ENCODE results near the gene RHEBL1.

RHEBL1 gene

DNA sequence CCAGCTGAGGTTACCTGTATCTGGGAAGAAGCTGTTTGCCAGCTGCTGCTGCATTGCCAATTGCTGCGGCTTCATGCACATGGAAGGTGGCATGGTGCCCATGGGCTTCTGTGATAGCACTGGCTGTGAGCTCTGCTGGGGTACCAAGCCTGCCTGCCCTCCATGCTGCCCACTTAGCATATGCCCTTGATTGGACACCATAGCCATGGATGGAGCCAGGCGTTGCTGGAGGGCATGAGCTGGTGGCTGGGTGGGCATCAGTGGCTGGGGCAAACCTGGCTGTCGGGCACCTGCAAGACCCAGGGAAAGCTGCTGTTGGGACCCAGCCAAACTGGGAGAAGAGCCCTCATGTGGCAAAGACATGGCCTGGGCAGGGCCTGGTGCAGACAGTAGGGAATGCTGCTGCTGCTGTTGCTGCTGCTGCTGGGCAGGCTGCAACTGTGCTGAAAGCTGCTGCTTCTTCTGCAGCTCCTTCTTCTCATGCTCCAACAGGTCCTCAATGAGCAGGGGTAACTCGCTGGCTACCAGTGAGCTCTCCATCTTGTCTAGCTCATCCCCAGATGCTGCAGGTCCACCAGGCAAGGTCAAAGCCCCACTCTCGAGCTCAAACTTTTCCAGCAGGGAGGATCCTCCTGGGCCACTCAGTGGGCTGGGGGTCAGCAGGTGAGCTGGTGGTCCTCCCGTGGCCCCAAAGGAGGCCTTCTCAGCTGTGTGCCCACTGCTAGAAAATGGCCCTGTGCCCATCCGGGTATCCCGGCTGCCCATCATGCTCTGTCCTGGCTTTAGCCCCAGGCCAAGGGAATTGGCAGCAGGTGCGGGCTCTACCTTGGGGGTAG is 32.5 kb downstream of the RHEBL1 start:
- no peak for DNase-seq (ENCODE audit: low spot score)

DNA sequence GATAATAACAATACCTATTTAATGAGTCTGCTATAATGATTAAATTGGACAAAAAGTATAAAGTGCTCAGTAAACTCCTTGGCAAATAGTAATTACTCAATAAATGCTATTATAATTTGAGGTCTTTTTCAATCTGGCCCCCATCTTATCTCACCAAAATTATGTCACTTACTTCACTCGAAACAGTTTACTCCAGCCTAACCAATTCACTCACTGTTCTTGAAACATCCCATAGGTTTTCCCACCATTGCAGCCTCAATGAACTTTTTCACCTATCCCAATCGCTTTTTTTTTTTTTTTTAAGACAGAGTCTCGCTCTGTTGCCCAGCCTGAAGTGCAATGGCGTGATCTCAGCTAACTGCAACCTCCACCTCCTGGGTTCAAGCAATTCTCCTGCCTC is 33.8 kb downstream of the RHEBL1 start:
- DNase-seq (ENCODE audit: low spot score): no peak

DNA sequence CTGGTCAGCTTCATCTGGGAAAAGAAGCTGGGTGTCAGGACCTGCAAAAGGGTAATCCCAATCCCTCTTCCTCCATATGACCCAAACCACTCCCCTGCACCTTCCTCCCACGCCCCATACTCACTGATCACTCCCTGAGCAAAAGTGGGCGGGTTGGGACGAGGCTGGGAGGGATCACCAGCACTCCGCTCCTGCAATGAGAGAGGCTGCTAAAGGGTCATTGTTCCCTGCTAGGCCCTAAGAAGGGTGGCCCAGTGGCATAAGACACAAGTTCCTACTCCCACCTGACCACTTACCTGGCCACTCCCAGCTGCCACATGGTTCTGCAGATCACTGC is 35.5 kb downstream of the RHEBL1 start:
- no peak for DNase-seq (ENCODE audit: low spot score)

DNA sequence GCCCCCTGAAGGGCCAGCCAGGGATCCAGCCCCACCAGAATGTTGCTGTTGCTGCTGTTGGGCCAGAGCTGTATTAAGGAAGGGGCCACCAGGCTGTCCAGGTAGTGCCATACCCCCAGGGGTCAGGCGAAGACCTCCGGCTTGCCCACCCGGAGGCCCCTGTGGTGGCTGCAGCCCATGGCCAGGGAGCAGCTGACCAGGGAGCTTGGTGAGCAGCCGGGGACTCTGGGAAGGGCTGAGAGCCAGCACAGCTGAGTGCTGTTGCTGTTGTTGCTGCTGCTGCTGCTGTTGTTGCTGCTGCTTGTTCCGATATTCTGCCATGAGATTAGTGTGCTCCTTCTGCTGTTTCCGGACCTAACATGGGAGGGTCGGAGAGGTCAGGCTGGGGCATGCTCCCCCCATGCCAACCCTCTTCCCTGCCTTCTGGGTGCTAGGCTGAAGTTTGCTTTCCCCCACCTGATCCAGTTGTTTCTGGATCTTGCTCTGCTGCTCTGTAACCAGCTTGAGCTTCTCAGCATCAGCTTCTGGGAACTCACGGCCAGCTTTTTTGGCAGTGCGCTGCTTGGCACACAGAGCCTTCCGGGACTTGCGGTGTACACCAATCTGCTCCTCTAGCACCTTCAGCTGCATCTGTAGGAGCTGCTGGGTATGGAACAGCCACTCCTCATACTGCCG is 36.0 kb downstream of the RHEBL1 start:
- peak; percentile 22 for DNase-seq (ENCODE audit: low spot score)

DNA sequence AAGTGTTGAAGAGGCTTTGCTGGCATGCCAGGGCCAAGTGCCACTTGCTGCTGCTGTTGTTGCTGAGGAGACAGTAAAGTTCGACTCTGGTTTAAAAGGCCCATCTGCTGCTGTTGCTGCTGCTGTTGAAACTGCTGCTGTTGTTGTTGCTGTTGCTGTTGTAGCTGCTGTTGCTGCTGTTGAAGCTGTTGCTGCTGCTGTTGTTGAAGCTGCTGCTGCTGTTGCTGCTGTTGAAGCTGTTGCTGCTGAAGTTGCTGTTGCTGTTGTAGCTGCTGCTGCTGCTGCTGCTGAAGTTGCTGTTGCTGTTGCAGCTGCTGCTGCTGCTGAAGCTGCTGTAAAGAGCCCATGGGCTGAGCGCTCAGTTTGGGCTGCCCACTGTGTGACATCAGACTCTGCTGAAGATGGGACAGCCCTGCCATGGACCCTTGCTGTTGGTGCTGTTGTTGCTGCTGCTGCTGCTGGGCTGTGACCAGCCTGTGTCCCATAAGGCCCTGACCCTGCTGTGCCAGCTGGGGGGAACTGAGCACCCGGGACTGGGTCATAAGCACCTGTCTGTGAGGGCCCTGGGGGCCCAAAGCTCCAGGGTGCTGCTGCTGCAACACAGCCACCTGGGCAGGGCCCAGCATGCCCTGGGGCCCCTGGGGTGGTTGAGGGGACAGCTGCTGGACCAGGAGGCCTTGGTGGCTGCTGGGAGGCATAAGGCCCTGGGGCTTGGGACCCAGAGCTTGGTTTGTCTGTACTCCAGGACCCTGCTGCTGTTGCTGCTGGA is 36.9 kb downstream of the RHEBL1 start:
- DNase-seq (ENCODE audit: low spot score): no peak

DNA sequence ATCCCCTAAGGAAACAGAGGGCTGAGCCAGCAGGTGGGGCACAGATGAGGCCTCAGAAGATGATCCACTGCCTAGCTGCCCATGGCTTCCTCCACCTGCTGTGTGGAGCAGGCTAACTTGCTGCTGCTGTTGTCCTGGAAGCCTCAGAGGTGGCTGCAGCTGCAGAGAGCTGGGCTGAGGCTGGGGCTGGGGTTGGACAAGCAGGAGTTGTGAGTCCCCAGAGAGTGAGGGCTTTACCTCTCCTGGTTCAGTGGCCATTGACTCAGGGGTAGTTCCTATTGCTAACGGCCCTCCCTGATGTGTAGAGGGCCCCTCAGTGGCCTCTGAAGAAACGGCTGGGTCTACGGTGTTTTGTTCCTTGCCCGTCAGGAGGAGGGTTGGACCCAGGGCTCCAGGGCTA is 37.5 kb downstream of the RHEBL1 start:
- no peak for DNase-seq (ENCODE audit: low spot score)

DNA sequence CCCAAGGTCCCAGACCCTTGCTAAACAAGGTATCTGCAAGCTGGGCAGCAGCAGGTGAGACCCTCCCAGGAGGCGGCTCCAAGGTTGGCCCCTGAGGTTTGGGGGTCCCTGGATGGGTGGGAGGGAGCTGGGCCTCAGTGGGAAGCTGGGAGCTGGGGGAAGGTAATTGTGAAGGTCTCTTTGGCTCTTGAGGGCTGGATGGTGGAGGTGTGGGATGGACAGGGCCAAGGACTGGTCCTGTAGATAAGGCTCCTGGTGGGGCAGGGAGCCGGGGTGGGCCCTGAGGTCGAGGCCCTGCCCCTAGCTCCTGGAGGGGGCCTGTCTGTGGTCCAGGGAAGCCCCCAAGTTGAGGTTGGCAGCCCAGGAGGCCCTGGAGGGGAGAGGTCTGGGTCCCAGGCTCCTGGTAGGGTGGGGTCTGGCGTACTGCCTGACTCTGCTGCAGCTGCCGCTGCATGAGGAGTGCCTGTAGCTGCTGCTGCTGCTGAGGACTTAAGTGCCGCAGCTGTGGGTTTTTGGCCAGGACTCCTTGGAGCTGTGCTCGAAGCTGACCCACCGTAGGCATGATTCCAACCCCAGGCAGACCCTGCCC is 38.1 kb downstream of the RHEBL1 start:
- DNase-seq (ENCODE audit: low spot score): no peak

DNA sequence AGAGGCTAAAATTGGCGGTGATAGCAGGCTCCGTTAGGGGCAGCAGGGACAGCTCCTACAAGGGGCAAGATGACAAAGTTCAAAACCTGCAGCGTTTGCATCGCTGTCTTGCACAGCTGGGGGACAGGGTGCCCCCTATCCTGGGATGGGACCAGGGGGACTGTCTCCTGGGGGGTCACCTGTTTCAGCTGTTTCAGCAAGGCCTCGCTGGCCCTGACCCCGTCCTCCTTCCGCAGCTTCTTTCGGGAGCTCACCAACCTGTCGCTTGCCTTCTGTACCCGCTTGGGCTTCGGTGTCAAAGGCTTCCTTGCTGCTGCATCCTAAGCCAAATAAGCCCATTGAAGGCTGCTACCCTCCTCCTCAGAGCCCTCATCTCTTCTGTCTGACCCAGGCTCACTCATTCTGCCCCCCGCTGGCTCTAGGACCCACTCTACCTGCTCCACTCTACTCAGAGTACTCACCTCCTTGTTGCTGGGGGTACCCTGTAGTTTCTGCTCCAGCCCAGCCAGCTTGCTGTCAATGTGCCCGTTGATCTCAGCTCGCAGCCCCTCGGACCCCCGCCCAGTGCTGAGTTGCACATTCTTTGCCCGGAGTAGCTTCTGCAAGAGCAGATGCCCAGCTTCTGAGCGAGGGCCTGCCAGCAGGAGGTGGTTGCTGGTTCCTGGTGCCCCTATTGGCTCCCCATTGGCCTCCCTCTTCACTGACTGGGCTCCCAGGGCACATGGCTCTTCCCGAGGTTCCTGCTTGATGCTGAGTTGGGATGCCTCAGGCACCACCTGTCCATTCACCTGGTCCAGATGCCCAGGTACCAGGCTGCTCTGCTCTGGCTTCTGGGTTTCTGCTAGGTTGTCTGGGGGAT is 38.8 kb downstream of the RHEBL1 start:
- DNase-seq (ENCODE audit: low spot score): no peak

DNA sequence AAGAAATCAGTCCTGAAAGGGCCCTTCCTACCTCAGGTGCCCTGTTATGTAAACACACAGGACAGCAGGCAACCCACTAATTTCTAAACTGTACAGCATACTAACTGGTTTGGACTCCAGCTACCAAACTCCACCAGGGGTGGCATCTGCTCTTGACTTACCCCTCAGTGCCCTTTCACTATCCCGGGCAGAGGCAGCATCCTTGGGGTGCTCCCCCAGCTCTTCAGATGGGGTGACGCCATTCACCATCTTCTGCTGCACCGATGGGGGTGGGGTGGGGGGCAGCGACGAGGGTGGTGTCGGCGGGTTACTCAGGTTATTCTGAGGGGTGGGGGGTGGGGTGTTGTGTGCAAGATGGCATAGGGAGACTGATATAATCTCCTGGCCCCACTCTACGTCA is 39.7 kb downstream of the RHEBL1 start:
- DNase-seq (ENCODE audit: low spot score): no peak

DNA sequence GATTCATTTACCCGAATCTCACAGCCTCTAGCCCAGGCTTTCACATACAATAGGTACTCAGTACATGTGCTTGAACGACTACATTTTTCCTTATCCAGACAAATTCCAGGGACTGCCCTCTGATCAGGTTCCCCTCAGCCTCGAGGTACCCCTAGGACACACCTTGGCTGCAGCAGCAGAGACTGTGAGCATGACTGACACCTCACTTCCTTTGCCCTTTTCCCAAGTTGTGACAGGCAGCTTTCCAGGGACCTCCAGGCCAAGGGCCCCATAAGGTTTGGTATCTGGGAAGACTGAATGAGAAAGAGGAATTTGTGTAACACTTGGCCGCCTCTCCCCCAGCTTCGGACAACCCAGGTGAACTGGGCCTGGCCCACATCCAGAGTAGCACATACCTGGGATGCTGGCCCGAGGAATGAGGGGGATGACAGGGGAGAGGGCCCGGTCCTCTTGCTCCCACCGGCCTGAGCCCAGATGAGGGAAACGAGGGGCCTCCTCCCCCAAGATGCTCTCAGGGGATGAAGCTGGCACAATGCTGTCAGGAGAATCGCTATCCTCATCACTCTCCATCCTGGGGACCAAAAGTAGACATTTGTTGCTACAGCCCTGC is 41.0 kb downstream of the RHEBL1 start:
- no peak for DNase-seq (ENCODE audit: low spot score)

DNA sequence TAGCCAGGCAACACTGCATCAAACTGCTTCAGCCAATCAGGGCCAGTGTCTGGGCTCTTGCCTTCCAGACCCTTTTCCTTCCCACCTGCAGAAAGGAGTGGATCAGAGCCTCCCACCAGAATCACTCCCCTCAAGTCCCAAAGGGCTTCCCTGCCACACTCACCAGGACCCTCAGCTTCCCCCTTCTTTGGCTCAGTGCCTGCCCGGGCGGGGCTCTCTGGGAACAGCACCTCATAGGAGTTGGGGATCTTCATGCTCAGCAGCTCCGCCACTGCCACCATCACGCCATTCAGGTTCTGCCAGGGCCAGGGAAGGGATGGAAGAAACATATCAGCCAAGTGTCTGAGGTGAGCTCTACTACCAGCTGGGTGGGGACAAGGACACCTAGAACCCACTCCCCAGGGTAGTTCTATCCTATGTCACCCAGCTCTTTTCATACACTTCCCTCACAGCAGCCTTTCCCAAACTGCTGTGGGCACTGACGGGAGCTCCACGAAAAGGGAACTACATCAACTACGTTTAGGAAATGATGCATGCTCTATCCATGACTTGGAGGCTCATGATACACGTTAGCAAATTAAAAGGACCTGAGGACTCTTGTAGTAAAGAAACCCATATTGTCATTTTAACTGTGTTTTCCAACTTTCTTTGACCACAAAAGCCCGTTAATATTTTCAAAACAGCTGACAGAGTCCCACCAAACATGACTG is 41.8 kb downstream of the RHEBL1 start:
- no peak for DNase-seq (ENCODE audit: low spot score)

DNA sequence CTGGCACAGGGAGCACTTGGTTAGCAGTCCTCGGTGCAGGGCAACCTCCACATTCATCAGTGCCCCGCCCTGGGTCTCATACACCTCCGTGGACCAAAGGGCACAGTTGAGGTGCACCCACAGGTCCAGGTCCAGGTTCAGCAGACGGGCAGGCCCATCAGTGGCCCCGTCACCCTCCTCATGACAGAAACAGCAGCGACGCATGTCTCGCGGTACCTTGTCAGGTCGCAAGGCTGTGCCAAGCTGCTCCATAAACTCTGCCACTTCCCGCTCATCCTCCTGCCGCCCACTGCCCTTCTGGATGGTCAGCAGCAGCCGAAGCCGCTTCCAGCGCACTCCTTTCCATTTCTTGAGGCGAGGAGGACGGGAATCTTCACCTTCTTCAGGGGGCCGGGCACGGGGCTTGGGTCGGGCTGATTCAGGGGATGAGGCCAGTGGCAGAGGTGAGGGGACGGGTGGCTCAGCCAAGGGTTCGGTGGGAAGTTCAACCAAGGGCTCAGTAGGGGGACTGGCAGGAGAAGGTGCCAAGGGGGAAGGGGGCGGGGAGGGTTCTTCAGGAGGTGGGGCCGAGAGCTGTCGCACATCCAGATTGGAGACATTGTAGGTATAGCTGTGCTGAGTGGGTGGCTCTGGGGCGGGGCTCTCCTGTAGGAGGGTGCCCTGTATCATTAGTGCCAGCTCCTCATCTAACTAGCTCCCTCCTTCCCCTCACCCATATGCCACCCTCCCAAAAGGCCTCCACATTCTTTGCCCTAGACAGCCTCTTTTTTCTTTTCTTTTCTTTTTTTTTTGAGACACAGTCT is 42.9 kb downstream of the RHEBL1 start:
- DNase-seq (ENCODE audit: low spot score): no peak

DNA sequence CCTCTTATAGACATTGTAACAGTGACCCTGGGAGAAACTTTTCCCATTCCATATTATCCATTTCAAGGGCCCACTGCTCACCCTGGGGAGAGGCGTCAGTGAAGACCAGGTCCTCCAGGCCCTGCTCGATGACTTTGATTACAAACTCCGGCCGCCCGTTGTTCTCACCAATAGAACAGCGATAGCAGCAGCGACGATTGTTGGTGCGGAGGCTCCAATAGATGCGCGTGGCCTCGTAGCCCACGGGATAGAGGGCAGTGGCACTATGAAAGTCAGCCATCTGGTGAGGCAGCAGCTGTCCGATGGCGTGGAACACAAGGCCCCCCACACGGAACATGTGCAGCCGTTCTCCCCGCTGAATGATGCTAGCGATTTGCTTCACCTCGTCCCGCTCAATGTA is 43.7 kb downstream of the RHEBL1 start:
- no peak for DNase-seq (ENCODE audit: low spot score)

DNA sequence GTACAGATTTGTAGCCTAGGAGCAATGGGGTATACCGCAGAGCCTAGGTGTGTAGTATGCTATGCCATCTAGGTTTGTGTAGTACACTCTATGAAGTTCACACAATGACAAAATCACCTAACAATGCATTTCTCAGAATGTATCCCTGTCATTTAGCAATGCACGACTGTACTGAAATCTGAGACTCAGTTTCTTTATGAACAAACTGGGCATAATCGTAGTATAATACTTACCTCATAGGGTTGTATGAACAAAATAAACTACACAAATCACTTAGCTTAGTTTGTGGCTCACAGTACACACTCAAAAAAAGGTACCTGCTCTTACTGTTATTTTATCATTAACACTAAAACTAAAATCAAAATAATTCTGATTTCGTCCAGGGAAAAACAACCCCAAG is 44.3 kb downstream of the RHEBL1 start:
- DNase-seq (ENCODE audit: low spot score): no peak

DNA sequence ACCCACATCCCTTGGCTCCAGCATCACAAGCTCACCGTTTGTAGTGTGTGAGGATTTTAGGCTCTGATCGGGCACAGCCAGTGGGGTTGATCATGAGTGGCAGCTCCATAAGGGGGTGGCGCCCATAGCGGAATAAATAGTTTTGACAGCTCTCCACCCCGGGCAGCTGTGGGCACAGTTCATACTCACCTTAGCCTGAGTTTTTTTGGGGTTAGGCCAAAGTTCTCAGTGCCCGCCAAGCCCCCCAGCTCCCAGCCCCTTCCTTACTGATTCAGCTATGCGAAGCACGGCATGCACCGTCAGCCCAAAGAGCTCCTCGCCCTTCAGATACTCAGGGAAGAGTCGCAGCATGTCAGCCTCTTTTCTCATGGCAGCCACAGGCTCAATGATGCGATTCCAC is 45.2 kb downstream of the RHEBL1 start:
- no peak for DNase-seq (ENCODE audit: low spot score)

DNA sequence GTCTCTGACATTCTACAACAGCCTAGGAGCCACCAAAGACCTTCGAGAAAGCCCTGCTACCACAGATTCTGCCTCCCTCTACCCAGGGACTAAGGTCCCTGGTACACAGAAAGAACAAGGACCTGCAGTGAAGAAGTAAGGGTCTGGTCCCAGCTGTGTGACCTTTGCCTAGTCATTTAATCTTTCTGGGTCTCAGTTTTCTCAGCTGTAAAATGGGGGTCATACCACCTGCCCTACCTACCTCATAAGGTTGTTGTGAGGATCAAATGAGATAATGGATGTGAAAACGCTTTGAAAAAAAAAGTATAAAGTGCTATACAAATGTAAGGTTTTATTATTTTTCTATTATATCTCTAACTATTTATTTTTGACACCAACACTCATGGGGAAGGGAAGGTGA is 46.0 kb downstream of the RHEBL1 start:
- DNase-seq (ENCODE audit: low spot score): no peak

DNA sequence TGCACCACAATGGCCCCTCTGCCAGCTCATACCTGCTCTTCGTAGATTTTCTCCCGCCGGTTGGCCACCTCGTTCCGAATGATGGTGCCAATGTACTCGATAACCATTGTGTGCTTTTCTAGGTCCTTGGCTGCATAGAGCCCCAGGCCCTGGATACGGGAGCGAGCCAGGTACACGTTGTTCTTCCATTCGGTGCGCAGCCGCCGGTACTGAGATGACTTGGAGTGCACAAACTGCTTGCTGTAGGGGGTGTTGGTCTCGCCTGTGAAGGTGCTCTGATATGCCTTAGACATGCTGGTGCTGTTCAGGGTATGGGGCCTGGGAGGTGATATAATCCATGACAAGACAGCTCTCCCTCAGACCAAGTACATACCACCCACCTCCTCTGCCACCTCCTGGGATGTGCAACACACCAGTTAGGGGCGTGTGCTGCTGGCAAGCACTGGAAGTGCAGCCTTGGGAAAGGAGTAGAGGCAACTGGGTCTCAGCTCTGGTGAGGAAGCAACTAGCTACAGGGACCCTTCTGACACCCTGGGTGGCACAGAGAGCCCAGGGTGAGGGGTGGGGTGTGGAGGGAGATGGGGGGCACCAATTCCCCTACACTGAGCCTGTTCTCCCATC is 47.1 kb downstream of the RHEBL1 start:
- DNase-seq (ENCODE audit: low spot score): no peak

DNA sequence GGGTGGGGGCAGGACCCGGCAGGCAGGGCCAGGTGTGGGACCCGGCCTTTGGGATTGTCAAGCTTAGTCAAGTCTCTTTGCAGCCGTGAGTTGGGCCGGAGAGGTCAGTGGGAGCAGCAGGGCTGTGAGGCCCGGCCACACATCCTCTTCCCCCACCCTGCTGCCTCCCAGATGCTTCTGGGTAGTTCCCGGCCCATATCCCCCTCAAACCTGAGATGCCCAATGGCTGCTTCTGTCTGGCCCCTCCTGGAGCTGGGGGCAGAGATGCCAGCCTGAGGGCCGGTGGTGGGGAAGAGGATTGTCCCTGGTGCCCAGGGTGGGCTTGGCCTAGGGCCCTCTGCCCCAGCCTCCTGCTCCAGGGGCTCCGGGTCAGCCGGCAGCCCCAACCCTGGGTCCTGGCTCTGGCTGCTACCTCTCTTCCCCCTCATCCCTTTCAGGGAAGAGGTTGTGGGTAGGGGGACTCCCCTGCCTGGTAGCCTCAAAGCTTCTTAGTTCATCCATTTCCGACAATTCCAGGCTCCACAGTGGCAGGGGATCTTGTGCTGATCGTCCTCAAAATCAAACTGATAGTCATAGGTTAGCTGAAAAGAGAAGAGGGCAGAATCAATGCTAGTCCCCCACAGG is 48.4 kb downstream of the RHEBL1 start:
- DNase-seq (ENCODE audit: low spot score): no peak

DNA sequence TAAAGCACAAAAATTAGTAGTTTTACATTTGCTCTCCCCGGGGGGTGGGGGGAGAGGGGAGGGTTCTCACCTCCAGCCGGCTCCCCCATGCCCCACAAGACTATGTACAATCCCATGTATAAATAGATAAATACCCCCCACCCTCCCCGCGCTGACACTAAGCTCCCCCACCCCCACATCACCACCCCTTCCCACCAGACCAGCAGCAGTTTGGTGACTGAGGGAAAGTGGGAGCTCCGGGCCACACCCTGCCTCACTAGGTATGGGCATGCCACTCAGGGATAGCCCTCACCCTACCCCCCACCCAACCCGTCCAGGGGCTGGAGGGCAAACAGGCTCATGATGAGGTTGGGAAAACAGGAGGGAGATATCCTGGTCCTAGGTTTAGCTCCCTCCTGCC is 49.3 kb downstream of the RHEBL1 start:
- DNase-seq (ENCODE audit: low spot score): no peak

Measured in pons (tissue), 1 donor.